GM18951 (cell line): ENCODE data around the gene GJA3.

Source experiments
- POLR2A ChIP-seq: IDR thresholded peaks from 4 replicates; pipeline ENCODE4 v1.6.1; 2011; ENCODE audit warnings: mild to moderate bottlenecking; ENCODE audit not compliant: insufficient read length, insufficient read depth; ENCODE audit errors: extremely low read depth
- in situ Hi-C: fragments of 300-500 bp; cut with MboI; formaldehyde crosslinking; loops from one replicate; pipeline ENCODE4 v1.12.0; 2022; ENCODE audit warnings: low sequenced_read_pairs, mixed read lengths, inconsistent platforms; ENCODE audit not compliant: unreplicated experiment

Gene GJA3

DNA sequence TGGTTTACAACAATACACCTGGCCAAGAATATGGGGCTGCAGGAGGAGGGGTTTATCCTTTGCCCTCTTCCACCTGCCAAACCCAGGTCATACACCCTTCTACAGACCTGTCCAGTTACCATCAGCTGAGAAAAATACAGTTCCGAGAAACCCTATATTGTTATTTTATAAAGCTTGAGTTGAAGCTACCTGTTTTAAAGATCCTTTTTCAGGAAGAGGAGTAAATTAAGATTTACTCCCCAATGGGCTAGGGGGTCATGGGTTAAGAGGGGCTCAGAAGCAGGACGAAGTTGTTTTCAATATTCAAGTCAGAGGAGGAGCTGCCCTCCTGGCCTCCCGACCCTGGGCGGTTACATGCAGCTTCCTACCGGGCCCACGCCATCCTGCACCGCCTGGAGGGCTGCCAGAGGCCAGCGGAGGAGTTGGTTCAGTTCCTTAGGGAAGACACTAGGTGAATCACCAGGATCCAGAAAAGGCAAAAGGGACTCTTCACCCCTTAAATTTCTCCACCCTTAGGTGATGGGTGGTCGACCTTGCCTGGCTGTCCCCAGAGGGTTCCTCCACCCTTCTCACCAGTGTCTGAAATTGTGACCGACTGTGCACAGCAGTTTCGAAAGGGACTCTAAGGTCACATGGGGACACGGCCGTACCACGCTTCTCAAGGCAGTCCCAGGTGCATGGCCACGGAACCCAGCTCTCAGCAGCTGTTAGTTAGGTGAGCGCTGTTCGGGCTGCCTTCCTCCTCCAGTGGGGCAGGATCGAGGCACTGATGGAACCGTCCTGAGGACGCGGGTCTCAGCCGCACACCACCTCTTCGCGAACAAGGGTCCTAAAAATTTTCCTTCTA is 30.7 kb upstream of the GJA3 start:
- in situ Hi-C loops, result loop anchor here (5.0 to 25.0 kb wide), 3 partner anchors 183 to 736 kb away; no protein-coding TSS in a partner anchor
- TF ChIP-seq POLR2A, result no peak

GRCh38 chr13:20190481-20191310 is 29.8 kb upstream of the GJA3 start:
- in situ Hi-C loops, result loop anchor here (5.0 to 25.0 kb wide), 3 partner anchors 184 to 737 kb away; no protein-coding TSS in a partner anchor
- no peak for TF ChIP-seq POLR2A

GRCh38 chr13:20190076-20190475 is 29.2 kb upstream of the GJA3 start:
- in situ Hi-C loops, result loop anchor here (5.0 to 25.0 kb wide), 3 partner anchors 185 to 737 kb away; no protein-coding TSS in a partner anchor
- TF ChIP-seq POLR2A, result no peak

DNA sequence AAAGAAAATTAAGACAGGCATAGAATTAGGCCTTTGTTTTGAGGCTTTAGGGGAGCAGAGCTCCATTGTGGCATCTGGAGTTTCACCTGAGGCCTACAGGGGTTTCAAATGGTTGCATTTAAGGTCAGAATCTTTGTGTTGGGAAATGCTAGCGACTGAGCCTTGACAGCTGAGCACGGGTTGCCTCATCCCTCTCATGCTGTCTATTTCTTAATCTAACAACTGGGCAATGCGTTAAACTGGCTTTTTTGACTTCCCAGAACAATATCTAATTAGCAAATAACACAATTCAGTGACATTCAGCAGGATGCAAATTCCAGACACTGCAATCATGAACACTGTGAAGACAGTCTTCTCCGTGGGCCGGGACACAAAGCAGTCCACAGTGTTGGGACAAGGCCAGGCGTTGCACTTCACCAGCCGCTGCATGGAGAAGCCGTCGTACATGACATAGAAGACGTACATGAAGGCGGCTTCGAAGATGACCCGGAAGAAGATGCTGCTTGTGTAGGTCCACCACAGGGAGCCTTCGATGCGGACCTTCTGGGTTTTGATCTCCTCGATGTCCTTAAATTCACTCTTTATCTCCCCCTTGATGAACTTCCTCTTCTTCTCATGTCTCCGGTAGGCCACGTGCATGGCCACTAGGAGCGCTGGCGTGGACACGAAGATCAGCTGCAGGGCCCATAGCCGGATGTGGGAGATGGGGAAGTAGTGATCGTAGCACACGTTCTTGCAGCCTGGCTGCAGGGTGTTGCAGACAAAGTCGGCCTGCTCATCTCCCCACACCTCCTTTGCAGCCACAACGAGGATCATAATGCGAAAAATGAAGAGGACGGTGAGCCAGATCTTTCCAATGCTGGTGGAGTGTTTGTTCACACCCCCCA is 28.1 kb upstream of the GJA3 start:
- in situ Hi-C loops, result loop anchor here (25.0 kb wide), 1 partner anchor 623 kb away; no protein-coding TSS in a partner anchor
- no peak for TF ChIP-seq POLR2A

GRCh38 chr13:20186771-20187170 is 25.9 kb upstream of the GJA3 start:
- TF ChIP-seq POLR2A, result no peak
- in situ Hi-C loops, result loop anchor here (25.0 kb wide), 1 partner anchor 626 kb away; no protein-coding TSS in a partner anchor

DNA sequence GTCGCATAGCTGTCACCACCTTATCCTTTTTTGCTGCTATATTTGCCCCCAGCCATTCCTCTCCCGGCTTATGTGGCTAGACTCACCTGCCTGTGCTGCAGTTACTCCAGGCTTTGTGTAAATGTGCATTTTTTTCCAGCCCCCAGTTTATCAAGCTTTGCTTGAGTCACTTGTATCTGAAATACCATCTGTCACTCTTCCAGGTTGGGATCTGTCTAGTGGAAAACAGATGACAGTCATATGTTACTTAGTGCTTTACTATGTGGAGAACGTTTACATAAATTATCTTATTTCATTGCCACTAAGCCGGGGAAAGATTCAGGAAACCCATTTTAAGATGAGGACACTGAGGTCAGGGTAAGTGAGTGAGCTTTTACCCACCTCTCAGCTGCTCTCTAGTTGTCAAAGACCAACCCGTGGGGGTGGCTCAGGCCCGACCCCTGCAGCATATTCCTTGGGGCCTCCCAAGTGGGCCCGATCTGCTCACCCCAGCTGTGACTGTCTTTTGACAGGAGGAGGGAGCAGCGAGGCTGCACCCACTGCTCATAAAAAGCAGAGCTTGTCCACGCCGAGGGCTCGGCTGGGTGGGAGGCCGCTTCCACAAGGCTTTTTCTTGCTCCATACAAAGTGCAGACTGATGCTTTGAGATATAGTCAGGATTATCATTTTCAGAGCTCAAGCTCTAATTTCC is 24.7 kb upstream of the GJA3 start:
- in situ Hi-C loops, result loop anchor here (25.0 kb wide), 1 partner anchor 627 kb away; no protein-coding TSS in a partner anchor
- no peak for TF ChIP-seq POLR2A

GRCh38 chr13:20182231-20182846 is 21.5 kb upstream of the GJA3 start:
- TF ChIP-seq POLR2A, result no peak
- in situ Hi-C loops, result loop anchor here (25.0 kb wide), 1 partner anchor 630 kb away; no protein-coding TSS in a partner anchor

DNA sequence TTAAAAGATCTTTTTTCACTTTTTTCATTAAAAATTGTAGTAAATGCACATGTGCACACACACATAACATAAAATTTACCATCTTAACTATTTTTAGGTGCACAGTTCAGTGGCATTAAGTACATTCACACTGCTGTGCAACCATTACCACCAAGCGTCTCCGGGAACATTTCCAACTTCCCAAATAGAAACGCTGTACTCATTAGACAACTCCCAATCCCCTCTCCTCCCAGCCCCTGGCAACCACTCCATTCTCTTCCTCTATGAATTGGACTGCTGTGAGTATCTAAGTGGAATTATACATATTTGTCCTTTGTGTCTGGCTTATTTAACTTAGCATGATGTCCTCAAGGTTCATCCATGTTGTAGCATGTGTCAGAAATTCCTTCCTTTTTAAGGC is 20.3 kb upstream of the GJA3 start:
- in situ Hi-C loops, result loop anchor here (25.0 kb wide), 1 partner anchor 631 kb away; no protein-coding TSS in a partner anchor
- no peak for TF ChIP-seq POLR2A

GRCh38 chr13:20178156-20178555 is 17.3 kb upstream of the GJA3 start:
- no peak for TF ChIP-seq POLR2A
- in situ Hi-C loops, result loop anchor here (25.0 kb wide), 1 partner anchor 634 kb away; no protein-coding TSS in a partner anchor

- no peak for TF ChIP-seq POLR2A
- in situ Hi-C loops, result loop anchor here (25.0 kb wide), 1 partner anchor 635 kb away; no protein-coding TSS in a partner anchor
Measured at GRCh38 chr13:20177049-20177831, 16.4 kb upstream of the GJA3 start.
